ENCODE measurements around the gene AICDA.

GRCh38 chr12:8661751-8662150, 49.1 kb upstream of the AICDA start:
- TF ChIP-seq POLR2A (IDR thresholded peaks at IDR 0.05; ENCODE audit: low read length) = no peak
- no peak for TF ChIP-seq GATA1 (IDR thresholded peaks at IDR 0.05; ENCODE audit: low read depth, low read length)
